Lower leg skin (tissue), 3 donors: ENCODE results near the gene GSC2.

Source experiments
- POLR2A ChIP-seq, 2 donors: fragments of 450-650 bp; IDR thresholded peaks; one replicate each; pipeline ENCODE4 v1.6.1; 2016 to 2017; ENCODE audit warnings: antibody characterized with exemption in 2 of 2, mild to moderate bottlenecking in 1 of 2, moderate library complexity in 1 of 2
- TF ChIP-seq, protein P1 (sequence below), 3 donors: fragments of 450-650 bp; IDR thresholded peaks; one replicate each; pipeline ENCODE4 v1.5.1; 2016; ENCODE audit warnings: antibody characterized with exemption in 3 of 3, mild to moderate bottlenecking in 3 of 3, moderate library complexity in 2 of 3

DNA sequence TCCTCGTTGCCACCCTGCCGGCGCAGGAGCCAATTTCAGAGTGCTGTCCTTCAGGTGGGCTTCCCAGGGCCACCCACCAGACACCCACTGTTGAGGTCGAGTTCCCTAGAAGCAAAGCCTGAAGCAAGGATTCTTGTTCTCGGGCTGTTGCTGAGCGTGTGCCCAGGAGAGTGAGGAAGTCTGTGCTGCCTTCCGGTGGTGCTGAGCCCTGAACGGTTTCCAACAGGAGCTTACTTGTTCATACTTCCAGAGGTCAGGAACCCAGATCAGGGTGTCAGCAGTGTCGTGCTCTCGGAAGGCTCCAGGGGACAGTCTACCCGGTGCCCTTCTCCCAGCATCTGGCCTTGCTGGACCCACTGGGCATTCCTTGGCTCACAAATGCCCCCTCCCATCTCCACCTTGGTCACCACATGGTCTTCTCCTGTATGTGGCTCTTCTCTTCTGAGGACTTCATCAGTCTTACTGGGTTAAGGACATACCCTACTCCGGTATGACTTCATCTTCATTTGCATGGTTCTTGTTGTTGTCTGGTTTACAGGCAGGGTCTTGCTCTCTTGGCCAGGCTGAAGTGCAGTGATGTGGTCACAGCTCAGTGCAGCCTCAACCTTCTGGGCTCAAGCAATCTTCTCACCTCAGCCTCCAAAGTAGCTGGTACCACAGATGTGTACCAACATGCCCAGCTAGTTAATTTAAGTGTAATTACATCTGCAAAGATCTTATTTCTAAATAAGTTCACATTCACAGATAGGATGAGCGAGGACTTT lies 17.2 kb upstream of the GSC2 start:
- TF ChIP-seq, protein P1, sequence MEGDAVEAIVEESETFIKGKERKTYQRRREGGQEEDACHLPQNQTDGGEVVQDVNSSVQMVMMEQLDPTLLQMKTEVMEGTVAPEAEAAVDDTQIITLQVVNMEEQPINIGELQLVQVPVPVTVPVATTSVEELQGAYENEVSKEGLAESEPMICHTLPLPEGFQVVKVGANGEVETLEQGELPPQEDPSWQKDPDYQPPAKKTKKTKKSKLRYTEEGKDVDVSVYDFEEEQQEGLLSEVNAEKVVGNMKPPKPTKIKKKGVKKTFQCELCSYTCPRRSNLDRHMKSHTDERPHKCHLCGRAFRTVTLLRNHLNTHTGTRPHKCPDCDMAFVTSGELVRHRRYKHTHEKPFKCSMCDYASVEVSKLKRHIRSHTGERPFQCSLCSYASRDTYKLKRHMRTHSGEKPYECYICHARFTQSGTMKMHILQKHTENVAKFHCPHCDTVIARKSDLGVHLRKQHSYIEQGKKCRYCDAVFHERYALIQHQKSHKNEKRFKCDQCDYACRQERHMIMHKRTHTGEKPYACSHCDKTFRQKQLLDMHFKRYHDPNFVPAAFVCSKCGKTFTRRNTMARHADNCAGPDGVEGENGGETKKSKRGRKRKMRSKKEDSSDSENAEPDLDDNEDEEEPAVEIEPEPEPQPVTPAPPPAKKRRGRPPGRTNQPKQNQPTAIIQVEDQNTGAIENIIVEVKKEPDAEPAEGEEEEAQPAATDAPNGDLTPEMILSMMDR (IDR thresholded peaks at IDR 0.05), result no peak
- no peak for TF ChIP-seq POLR2A (IDR thresholded peaks at IDR 0.05)
